Measurements from ENCODE around the gene ITGA2B.

The ITGA2B gene

GRCh38 chr17:44356241-44356640, 33.2 kb downstream of the ITGA2B start:
- TF ChIP-seq SIN3A (IDR thresholded peaks at IDR 0.05; ENCODE audit: borderline replicate concordance, insufficient read depth, low read length) (no peak), POLR2AphosphoS5 (IDR thresholded peaks at IDR 0.05; ENCODE audit: low read depth, low read length) (no peak), TAF1 (IDR thresholded peaks at IDR 0.05; ENCODE audit: borderline replicate concordance, insufficient read depth, low read length) (no peak), REST (IDR thresholded peaks at IDR 0.05; ENCODE audit: insufficient read depth in 1 of 2, low read depth in 2 of 2, low read length in 2 of 2) (no peak), FOXP2 (optimal IDR thresholded peaks at IDR 0.05; ENCODE audit: borderline replicate concordance, extremely low read depth, extremely low read length, insufficient read depth) (no peak)

- no peak for TF ChIP-seq POLR2AphosphoS5 (IDR thresholded peaks at IDR 0.05; ENCODE audit: low read depth, low read length)
- no peak for TF ChIP-seq SIN3A (IDR thresholded peaks at IDR 0.05; ENCODE audit: borderline replicate concordance, insufficient read depth, low read length)
- TF ChIP-seq FOXP2 (optimal IDR thresholded peaks at IDR 0.05; ENCODE audit: borderline replicate concordance, extremely low read depth, extremely low read length, insufficient read depth): no peak
- TF ChIP-seq REST (IDR thresholded peaks at IDR 0.05; ENCODE audit: insufficient read depth in 1 of 2, low read depth in 2 of 2, low read length in 2 of 2): no peak
- TF ChIP-seq TAF1 (IDR thresholded peaks at IDR 0.05; ENCODE audit: borderline replicate concordance, insufficient read depth, low read length): no peak
These were observed 33.8 kb downstream of the ITGA2B start for GRCh38 chr17:44355642-44356099.

- TF ChIP-seq REST (IDR thresholded peaks at IDR 0.05; ENCODE audit: insufficient read depth in 1 of 2, low read depth in 2 of 2, low read length in 2 of 2) (no peak), TAF1 (IDR thresholded peaks at IDR 0.05; ENCODE audit: borderline replicate concordance, insufficient read depth, low read length) (no peak), POLR2AphosphoS5 (IDR thresholded peaks at IDR 0.05; ENCODE audit: low read depth, low read length) (no peak), FOXP2 (optimal IDR thresholded peaks at IDR 0.05; ENCODE audit: borderline replicate concordance, extremely low read depth, extremely low read length, insufficient read depth) (no peak), SIN3A (IDR thresholded peaks at IDR 0.05; ENCODE audit: borderline replicate concordance, insufficient read depth, low read length) (no peak)
These were observed 34.6 kb downstream of the ITGA2B start for GRCh38 chr17:44354582-44355561.

- TF ChIP-seq TAF1 (IDR thresholded peaks at IDR 0.05; ENCODE audit: borderline replicate concordance, insufficient read depth, low read length): no peak
- no peak for TF ChIP-seq FOXP2 (optimal IDR thresholded peaks at IDR 0.05; ENCODE audit: borderline replicate concordance, extremely low read depth, extremely low read length, insufficient read depth)
- no peak for TF ChIP-seq SIN3A (IDR thresholded peaks at IDR 0.05; ENCODE audit: borderline replicate concordance, insufficient read depth, low read length)
- TF ChIP-seq POLR2AphosphoS5 (IDR thresholded peaks at IDR 0.05; ENCODE audit: low read depth, low read length): no peak
- TF ChIP-seq REST (IDR thresholded peaks at IDR 0.05; ENCODE audit: insufficient read depth in 1 of 2, low read depth in 2 of 2, low read length in 2 of 2): no peak
These were observed 35.6 kb downstream of the ITGA2B start for GRCh38 chr17:44353672-44354331.

Data from PFSK-1 (cell line).